Body of pancreas (tissue), 4 donors: ENCODE data around the gene C1orf198. TPM values are rescaled to one million over a fixed set of nuclear protein-coding genes. Genes with fewer than 3 reads are reported as not detected.

Experiments used
- ATAC-seq: fragments of 150-250 bp; one replicate; pipeline ENCODE4 v1.9.1; 2016
- DNase-seq, 4 donors: peaks; one replicate each; pipeline ENCODE4 v3.0.0-alpha.2; 2019
- H3K27ac ChIP-seq, 4 donors: fragments of 200-600 bp; sonication (generic); 1 replicate in 3 of 4; 2 replicates in 1 of 4; pipeline versions ENCODE4 v1.5.1 to v1.6.1; 2016 to 2019; ENCODE audit warnings: mild to moderate bottlenecking in 1 of 4, mixed read lengths in 1 of 4, moderate library complexity in 1 of 4
- H3K27me3 ChIP-seq, 2 donors: fragments of 200-600 bp; sonication (generic); one replicate each; pipeline ENCODE4 v1.6.0; 2016; ENCODE audit warnings: mild to moderate bottlenecking in 1 of 2
- H3K36me3 ChIP-seq, 2 donors: fragments of 200-600 bp; sonication (generic); replicated peaks in 1 of 2; 2 replicates each; pipeline ENCODE4 v1.5.1; 2016; ENCODE audit warnings: low read depth in 2 of 2; ENCODE audit not compliant: insufficient read depth in 1 of 2
- H3K4me1 ChIP-seq: fragments of 200-600 bp; sonication (generic); one replicate; pipeline ENCODE4 v1.6.0; 2016
- H3K4me3 ChIP-seq, 2 donors: fragments of 200-600 bp; sonication (generic); 1 replicate in 1 of 2; 2 replicates in 1 of 2; pipeline ENCODE4 v1.5.1; 2016 to 2019
- H3K9me3 ChIP-seq, 3 donors: fragments of 200-600 bp; sonication (generic); 1 replicate in 2 of 3; 2 replicates in 1 of 3; pipeline ENCODE4 v1.5.1; 2016
- POLR2A ChIP-seq, 3 donors: fragments of 450-650 bp; IDR thresholded peaks; one replicate each; pipeline ENCODE4 v1.6.1; 2016; ENCODE audit warnings: antibody characterized with exemption in 3 of 3, mild to moderate bottlenecking in 2 of 3
- WGBS, 2 donors: methylation state at CpG; one replicate each; pipeline ENCODE4 v1.1.5; 2017; 5-methylcytosine and 5-hydroxymethylcytosine counted together
- intact Hi-C: fragments of 100-400 bp; cut with DNase I; formaldehyde crosslinking; loops from one replicate; pipeline ENCODE4 v1.15.1; 2023
- small RNA-seq: library from RNA; depleted of rRNA; stranded (forward); fragments of <200 nt; gene quantifications from one replicate; pipeline ENCODE3, GENCODE V24; 2016
- total RNA-seq, 2 donors: library from RNA; depleted of rRNA; stranded (reverse); fragments of >200 nt; gene quantifications; one replicate each; pipeline ENCODE4 v1.1.0, GENCODE V29; 2016
- TF ChIP-seq, protein P1 (sequence below), 7 experiments: fragments of 450-650 bp in 4 of 7; fragments of 200-600 bp in 3 of 7; sonication (generic) in 3 of 7; IDR thresholded peaks; one replicate each; pipeline ENCODE4 v1.5.1; 2016 to 2019; ENCODE audit warnings: antibody characterized with exemption in 7 of 7

The C1orf198 gene
- total RNA-seq, 2 donors from 2014 or later, result 29.0 to 66.7 TPM

DNA sequence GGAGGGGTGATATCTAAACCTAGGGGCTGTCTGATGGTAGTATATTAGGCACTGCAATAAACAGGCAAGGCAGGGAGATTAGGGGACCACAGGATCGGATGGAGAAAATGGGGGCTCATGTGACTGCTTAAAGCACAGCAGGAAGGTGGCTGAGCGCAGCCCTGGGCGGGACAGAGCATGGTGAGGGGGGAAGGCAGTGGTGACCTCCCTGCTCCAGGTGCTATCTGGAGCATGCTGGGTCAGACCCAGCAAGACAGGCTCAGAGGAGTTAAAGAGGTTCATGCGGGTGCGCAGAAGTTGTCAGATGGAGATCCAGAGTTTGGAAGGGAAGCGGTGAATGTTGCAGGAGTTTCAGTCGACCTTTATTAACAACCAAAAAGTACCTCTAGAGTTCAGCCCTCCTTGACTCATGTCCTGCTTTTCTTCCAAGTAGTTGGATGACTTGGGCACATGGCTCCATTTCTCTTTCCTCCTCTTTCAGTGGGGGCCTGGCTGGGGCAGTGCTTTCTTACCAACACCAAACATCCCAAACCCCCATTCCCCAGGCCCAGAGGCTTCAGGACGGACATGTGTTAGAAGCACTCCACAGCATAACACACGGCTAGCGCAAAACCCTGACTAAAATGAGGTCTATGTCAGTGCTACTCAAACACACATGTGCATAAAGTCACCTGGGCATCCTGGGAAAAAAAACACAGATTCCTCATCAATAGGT lies 79.6 kb downstream of the C1orf198 start:
- H3K4me3 ChIP-seq, result no peak overlapping the region
- TF ChIP-seq, protein P1, sequence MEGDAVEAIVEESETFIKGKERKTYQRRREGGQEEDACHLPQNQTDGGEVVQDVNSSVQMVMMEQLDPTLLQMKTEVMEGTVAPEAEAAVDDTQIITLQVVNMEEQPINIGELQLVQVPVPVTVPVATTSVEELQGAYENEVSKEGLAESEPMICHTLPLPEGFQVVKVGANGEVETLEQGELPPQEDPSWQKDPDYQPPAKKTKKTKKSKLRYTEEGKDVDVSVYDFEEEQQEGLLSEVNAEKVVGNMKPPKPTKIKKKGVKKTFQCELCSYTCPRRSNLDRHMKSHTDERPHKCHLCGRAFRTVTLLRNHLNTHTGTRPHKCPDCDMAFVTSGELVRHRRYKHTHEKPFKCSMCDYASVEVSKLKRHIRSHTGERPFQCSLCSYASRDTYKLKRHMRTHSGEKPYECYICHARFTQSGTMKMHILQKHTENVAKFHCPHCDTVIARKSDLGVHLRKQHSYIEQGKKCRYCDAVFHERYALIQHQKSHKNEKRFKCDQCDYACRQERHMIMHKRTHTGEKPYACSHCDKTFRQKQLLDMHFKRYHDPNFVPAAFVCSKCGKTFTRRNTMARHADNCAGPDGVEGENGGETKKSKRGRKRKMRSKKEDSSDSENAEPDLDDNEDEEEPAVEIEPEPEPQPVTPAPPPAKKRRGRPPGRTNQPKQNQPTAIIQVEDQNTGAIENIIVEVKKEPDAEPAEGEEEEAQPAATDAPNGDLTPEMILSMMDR (IDR thresholded peaks at IDR 0.05), result no peak
- TF ChIP-seq POLR2A (IDR thresholded peaks at IDR 0.05), result no peak
- intact Hi-C loops, result no loop called here
- no peaks in the 10 kb centered on the region for H3K36me3 ChIP-seq
- H3K27ac ChIP-seq, result no peak overlapping the region
- DNase-seq, result no peak
- H3K4me1 ChIP-seq, result no peaks in the 10 kb centered on the region
- H3K9me3 ChIP-seq, result no peaks in the 10 kb centered on the region
- 82 to 90% methylated on average over 10 of the region's 10 CpGs for WGBS, 2 donors
- H3K27me3 ChIP-seq, result no peaks in the 10 kb centered on the region
- ATAC-seq, result no peak

DNA sequence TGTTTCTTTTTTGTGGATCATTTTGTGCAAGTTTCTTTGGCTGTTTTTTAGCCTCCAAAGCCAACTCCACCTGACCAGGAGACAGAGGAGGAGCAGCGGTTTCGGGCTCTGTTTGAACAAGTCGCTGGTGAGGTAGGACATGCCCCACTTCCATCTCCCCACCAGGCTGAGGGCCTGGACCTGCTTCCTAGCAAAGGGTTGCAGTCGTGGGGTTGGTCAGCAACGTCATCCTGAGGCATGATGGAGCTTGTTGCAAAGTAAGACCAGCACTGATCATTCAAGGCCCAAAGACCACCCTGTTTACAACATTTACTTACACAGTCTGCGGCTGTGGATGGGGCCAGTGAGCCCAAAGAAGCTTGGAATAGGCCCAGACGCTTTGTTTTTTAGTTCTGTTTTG lies 80.8 kb downstream of the C1orf198 start:
- DNase-seq (no peak), ATAC-seq (no peak)
- no peak for TF ChIP-seq POLR2A (IDR thresholded peaks at IDR 0.05)
- TF ChIP-seq, protein P1 (IDR thresholded peaks at IDR 0.05), result no peak
- Histone ChIP-seq H3K4me3 (no peak overlapping the region), H3K4me1 (no peaks in the 10 kb centered on the region), H3K27ac (no peak overlapping the region), H3K36me3 (no peaks in the 10 kb centered on the region), H3K9me3 (no peaks in the 10 kb centered on the region), H3K27me3 (no peaks in the 10 kb centered on the region)
- 77 to 86% methylated on average over 7 of the region's 7 CpGs for WGBS, 2 donors
- intact Hi-C loops, result no loop called here

Small RNA genes within 50 kb of the gene (small RNA-seq; reads per million reads assigned to genes)
- gene RN7SL837P, result not detected
- gene RNA5SP79, result not detected

Other genes starting within 250 kb of the C1orf198 start
- 10 to 100 TPM; 13.7 to 26.0 TPM for gene COG2, start 226.0 kb downstream of the C1orf198 start, total RNA-seq
- 10 to 100 TPM in 1 of 2 donors, 1 to 10 TPM in 1; 5.6 to 11.2 TPM for gene AGT, start 154.4 kb downstream of the C1orf198 start, total RNA-seq
- gene CAPN9, start 121.1 kb downstream of the C1orf198 start, total RNA-seq, result under 1 TPM in 1 of 2 donors, not detected in 1; 0.26 TPM
- gene TTC13, start 110.3 kb upstream of the C1orf198 start, total RNA-seq, result 10 to 100 TPM; 18.2 to 24.4 TPM
- gene ARV1, start 110.6 kb upstream of the C1orf198 start, total RNA-seq, result 10 to 100 TPM; 11.5 to 23.6 TPM
- 10 to 100 TPM; 14.3 to 35.3 TPM for gene FAM89A, start 171.7 kb upstream of the C1orf198 start, total RNA-seq